GM21529 (cell line): ENCODE measurements around the gene ADAMTS2.

Source experiments
- ATAC-seq: cut with Tn5 transposase; IDR thresholded peaks from one replicate; pipeline ENCODE4 v1.9.1; 2021; ENCODE audit not compliant: unreplicated experiment

The ADAMTS2 gene

DNA sequence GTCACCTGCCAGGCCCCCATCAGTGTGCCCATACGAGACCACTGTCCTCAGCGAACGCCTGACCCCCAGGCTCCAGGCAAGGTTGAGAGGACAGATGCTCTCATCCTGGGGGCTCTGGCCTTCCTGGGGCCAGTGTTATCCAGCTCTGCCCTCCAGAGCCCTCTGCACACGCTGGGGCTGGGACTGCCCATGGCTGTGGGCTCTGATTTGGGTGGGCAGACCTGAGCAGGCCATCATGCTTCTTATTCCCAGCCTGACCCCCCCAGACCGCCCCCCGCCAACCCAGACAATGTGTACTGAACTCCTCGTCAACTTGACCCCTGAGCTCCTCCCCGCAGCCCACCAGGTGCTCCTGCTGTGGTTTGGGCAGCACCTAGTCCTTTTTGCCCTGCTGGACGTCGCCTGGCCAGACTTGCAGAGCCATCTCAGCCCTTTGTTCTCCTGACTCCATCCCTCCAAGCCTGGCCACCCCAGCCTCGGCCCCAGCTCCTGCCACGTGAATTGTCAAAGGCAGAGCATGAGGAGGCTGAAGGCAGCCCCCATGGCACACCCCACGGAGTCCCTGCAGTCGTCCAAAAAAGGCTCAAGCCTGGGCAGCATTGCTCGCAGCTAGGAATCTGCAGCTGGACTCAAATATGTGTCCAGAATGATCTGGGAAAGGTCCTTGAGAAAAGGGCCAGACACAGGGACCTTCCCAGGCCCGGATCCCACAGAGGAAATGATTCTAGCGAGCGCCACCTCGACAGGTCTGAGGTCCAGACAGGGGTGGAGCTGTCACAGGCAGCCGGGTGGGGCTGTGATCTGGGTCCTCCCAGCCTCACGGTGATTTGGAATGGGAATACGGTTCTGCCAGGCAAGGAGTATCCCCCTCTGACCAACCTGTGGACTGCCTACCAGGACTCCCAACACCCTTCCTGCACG is 87.0 kb downstream of the ADAMTS2 start:
- ATAC-seq: no peak

DNA sequence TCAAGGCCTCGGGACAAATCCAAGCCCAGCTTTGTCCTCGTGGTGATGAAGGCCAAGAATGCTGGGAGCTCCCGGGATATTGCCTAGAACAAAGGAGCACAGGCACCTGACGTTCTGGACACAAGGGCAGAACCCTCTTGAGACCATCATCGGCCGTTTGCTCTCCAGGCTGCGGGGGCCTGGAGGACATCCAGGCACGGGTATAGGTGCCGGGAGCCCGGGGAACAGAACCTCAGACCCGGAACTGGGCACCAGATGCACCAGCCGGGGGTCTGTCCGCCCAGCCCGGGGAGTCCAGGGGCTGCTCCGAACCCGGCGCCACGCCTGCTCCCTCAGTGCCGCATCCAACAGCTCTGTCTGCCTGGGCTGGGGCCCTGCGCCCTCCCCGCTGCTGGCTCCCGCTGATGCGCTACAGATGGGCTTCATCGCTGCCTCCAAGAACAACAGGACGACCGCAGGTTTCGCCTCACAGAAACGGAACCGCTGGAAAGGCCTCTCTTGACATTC is 88.0 kb downstream of the ADAMTS2 start:
- no peak for ATAC-seq

DNA sequence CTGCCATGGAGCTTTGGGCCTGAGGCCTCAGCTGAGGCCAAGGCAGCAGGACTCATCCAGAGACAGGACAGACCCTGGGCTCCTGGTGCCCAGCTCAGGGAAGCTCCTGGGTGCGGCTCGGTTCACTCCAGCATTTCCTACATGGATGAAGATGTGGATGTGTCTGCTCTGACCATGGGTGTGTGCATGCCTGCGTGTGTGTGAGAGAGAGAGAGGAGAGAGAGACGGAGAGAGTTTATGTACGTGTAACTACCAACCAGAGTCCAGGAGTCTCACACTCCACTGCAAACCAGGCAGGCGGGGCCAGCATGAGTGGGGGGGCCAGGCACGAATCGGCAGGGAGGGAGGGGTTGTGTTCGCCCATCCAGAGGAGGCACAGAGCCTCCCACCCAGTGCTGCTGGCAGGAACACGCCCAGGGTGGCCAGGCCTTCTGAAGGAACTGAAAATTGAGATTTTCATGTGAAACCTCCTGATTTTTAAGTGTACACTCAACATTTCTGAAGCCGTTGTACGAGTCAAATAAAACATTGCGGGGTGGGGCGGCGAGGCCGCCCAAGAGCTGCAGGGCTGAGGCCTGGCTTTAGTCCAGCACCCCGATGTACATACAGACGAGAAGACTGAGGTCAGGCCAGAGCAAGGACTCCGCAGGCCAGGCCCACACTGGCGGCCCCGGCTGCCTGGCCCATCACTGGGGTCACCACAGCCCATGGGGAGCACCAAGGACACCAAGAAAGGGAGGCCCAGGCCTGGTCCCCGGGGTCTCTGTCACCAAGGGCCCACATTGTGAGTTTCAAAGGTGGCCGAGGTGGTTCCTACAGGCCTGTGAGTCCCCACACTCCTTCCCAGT is 88.7 kb downstream of the ADAMTS2 start:
- no peak for ATAC-seq

DNA sequence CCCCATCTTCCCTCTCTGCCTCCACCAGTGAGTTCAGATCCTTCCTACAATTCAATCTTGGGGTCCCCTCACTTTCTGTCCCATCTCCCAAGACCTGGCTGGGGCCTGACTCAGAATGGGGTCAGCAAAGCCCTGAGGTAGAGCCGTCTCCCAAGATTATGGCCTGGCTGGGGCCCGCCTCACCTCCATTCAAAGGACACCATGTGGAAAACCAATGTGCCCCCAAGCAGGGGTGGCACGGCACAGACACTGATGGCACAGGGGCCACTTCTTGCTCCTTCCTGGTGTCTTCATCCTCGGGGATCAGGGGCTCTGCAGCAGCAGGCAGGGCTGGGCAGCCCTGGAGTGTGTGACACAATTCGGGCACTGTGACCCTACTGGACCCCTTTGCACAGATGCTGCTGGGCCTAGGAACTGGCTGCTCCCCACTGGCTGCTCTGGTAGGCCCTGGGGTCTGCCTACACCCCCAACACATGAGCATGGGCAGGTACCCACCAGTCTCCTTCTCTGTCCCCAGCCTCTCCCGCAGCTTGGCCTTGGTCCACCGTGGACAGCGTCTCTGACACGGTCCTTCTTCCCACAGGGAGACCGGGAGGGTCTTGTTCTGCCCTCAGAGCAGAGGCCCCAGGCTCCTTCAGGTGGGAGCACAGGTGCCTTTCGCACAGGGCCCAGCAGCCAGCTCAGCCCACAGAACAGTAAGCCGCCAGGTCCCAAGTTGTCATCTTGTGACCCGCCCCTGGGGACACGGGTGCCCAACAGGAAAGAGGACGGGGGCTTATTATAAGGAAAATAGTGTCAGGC is 89.5 kb downstream of the ADAMTS2 start:
- ATAC-seq: no peak

DNA sequence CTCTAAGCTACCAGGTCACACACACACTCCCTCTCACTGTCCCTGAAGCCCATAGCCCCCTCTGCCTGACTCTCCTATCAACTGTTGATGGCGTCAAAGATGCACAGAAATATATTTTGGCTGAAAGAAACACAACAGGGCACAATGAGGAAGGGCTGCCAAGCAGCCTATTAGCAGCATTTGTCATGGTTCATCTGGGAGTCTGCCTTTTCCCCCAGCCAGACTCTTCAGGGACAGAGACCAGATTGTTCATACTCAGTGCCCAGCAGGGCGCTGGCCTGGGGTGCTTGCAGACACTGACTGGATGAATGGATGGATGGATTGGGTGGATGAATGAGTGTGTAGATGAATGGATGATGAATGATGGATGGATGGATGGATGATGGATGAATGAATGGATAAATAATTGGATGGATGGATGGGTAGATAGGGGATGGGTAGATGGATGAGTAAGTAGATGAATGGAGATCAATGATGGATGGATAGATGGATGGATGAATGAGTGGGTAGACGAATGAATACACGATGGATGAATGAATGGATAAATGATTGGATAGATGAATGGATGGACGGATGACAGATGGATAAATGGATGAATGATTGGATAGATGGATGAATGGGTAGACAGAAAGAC is 90.5 kb downstream of the ADAMTS2 start:
- ATAC-seq: no peak

DNA sequence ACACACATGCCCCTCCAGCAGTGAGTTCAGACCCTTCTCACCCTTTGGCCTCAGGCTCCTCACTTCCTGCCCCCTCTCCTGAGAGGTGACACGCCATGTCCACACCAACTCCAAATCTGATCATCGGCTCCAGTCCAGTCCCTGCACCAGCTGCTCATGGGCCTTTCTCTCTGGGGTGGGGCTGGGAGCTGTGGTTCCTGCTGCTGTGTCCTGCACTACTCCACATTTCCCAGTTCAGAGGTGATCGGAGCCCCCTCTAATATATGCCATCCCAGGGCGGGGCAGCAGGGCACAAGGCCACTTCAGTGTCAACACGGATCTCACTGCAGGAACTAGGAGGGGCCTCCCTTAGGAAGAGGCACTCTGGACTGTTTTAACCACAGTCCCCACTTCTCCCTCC is 91.5 kb downstream of the ADAMTS2 start:
- no peak for ATAC-seq

DNA sequence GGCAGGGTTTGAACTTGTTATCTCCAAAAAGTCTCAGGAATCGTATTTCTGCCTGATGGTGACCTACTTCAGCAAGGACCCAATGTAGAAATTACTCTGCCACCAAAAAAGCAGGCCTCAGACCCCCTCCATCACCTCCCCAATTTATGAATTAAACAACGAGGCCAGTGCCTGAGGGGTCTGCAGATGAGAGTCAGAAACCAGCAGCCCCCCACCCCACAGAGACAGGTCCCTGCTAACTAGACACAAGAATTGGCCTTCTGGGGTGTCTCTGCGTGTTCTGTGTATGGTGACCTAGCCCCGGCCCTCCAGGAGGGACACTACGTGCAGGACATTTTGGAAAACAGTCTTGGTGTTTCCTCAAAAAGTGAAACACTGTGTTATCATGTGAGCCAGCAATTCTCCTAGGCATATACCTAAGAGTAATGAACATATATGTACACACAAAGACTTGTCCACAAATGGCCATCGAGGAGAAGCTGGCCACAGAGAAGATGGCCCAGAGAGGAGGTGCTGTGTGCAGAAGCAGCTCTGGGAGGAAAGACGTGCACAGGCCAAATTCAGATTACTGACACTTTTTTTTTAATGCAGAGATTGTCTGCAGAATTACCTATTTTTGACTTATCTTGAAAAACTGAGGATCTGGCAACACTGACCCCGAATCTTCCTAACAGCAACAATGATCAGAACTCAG is 93.8 kb downstream of the ADAMTS2 start:
- ATAC-seq: no peak

DNA sequence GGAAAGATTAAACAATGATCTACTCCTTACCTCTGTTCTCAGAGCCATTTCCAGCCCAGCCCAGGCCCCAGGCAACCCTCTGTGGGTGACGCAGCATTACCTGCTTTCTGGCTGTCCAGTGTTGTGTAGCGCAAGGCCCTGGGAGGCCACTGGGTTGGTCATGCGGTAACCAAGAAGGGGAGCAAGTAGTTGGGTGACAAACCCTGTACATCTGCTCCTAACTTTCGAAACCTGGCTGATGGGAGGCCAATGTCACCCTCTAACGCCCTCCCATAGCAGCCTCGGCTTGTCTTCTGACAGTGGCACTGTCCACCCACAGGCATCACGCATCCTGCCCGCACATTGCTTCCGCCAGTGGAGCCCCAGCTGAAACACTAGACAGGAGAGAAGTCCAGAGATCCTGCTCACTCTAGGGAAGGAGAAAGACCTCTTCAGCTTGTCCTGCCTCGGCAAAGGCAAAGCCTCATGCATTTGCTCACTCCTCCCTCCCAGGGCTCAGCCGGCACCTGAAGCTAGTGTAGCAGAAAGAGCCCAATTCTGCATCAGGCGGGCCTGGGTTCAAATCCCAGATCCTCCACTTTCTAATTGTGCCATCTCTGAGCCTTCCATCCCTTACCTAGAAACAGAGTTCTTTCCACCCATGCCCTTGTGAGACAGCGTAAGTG is 94.6 kb downstream of the ADAMTS2 start:
- ATAC-seq: no peak

DNA sequence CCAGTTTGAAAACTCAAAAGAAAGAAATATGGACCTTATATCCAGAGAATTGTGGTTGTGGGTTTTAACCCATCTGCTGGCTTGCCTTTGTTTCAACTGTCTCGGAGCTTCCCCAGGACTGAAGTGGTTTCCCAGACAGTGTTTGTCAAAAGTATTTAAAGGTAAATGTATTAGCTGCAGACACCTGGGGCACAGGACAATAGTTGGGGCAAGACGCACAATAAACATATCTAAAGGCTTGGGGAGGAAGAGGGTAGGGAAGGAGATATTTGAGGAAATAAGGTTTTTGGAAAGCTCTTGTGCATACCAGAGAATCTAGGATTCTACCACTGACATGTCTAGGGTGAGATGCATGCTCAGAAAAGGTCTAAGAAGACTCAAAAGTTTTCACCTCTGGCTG is 99.0 kb downstream of the ADAMTS2 start:
- ATAC-seq: no peak

DNA sequence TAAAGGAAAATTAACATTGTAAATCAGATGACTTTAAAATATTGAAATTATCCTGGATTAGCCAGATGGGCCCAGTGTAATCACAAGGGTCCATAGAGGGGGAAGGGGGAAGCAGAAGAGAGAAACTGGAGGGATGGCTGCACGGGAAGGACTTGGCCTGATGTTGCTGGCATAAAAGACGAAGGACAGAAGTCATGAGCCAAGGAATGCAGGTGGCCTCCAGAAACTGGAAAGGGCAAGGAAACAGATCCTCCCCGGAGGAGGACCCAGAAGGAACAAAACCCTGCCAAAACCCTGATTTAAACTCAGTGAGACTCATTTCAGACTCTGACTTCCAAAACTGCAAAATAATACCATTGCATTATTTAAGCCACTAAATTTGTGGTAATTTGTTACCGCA is 100.2 kb downstream of the ADAMTS2 start:
- ATAC-seq: no peak

DNA sequence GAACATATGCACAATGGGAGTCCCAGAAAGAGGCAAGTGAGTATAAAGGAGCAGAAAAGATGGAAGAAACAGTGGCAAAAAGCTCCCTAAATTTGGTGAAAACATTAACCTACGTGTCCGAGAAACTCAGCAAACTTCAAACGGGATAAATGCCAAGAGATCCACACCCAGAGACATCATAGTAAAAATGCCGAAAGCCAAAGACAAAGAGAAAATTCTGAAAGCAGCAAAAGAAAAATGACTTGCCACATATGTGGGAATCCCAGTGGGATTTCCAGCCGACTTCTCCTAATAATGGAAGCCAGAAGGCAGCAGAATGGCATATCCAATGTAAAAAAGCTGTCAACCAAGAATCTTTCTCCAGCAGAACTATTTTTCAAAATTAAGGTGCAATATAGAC is 101.2 kb downstream of the ADAMTS2 start:
- ATAC-seq: no peak

DNA sequence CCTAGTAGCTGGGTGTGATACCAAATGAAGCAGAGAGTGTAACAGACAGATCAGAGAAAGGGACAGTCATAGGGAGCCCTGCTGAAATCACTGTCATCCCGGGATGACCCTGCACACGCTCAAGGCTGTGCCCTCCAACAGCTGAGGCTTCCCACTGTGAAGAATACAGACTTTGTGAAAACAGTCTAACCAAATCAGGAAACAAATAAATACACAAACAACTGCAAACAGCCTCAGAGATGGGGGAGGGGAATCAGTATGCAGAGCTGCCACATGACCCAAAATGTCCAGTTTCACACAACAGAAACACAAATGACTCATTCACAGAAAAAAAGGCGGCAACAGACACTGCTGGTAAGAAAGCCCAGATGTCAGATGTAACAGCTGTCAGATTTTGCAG is 101.9 kb downstream of the ADAMTS2 start:
- no peak for ATAC-seq

DNA sequence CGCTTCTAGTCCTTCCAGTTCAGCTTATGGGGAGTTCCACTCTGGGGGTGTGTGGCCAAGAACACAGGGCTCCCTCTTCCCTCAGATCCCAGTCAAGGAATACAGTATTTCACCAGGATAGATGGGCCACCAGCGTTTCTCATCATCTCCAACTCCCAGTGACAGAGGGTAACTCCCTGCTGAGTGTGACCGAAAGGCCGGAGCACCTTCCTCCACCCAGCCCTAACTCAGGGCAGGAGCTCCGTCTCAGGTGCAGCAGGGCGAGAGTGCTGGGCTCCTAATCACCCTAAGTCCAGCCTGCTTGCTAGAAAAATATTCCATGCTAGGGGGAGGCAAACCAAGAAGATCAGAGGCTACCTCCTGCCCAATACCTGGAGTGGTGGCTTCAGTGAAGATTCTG is 102.6 kb downstream of the ADAMTS2 start:
- ATAC-seq: no peak

DNA sequence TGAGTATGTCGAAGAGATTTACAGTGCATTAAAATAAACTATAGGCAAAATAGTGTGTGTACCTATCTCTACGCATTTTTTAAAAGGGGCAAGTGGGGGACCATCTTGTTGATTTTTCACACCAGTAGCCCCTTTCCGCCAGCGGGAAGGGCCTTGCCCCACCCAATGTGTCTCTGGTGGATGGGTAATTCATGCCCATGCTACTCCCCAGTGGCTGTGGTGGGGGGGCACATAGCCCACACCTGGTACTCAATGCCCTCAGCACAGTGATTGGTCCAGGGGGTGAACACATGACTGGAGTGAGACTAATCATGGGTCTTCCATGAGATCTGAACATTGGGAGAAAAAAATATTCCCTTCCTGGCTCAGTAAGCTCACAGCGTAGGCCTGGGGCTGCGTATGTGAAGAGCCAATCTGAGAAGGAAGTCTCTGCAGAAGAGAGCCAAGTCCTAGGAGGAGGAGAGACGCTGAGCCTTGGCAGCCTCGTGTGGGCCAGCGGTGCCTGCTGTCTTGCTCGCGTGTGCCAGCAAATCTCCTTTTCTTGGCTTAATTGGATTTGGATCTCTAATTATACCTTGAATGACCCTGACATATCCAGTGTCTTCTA is 103.4 kb downstream of the ADAMTS2 start:
- no peak for ATAC-seq

DNA sequence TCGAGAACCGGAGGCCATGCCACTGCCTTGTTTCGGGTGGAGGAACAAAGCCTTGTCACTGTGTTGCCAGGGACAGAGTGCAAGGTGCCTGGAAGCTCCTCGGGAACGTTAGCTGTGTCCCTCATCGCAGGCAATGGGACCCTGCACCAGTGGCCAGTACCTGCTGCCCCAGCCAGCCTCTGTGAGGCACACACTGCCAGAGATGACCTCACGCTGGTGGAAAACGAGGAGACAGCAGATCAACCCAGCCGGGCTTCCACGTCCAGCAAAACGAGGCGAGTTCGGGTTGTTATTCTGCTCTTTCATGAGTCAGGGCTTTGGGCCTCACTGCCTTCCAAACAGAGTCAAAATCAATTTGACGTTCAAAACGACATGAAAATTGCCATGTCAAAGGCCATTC is 104.1 kb downstream of the ADAMTS2 start:
- no peak for ATAC-seq

DNA sequence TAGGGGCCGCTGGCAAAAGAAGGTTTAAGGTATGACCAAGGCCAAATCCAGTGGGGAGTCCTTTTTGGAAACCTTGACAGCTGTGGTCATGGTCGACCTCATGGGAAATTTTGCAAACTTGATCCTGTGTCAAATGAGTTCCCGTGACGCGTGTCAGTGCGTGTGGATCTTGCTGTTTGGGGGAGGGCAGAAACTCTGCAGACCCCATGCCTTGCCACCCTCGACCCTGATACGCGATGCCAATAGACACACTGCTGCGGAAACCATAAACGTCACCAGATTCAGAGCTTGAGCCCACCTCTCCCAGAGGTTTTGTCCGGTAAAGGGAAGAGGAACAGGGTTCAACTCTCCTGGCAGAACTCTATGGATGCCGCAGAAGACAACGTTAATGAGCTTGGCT is 104.7 kb downstream of the ADAMTS2 start:
- no peak for ATAC-seq

DNA sequence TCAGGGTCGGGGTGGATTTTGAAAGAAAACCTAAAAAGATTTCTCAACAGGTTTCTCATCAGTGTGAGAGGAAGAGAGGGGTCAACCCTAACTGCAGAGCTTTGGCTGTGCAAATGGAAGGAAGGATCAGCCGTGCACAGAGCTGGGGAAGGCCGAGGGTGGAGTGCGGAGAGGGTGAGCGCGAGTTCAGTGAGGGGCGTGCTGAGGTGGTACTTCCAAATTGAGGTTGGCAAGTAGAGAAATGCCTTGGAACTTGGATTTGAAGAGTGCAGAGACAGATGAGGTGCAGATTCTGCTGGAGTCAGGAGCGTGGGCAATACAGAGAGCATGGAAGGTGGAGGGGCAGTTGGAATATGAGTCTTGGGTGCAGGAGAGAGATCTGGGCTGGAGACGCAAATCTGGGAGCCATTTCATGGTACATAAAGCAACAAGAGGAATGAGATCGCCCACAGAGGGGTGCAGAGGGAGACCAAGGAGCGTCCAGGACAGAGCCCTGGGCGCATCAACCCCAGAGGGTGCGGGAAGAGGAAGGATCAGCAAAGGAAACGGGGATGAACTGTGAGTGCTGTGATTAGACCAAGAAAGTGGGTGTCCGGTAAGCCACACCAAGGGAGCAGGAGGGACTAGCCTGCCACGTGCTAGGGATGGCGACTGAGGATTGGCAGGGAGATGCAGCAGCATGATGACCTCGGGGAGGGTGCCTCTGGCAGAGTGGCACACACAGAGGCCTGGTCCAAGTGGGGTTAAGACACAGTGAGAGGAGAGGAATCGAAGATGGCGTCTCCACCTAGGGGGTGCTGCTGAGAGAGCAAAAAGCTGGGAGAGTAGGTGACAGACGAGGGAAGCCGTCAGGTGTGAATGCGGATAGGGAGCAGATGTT is 105.8 kb downstream of the ADAMTS2 start:
- ATAC-seq: no peak

DNA sequence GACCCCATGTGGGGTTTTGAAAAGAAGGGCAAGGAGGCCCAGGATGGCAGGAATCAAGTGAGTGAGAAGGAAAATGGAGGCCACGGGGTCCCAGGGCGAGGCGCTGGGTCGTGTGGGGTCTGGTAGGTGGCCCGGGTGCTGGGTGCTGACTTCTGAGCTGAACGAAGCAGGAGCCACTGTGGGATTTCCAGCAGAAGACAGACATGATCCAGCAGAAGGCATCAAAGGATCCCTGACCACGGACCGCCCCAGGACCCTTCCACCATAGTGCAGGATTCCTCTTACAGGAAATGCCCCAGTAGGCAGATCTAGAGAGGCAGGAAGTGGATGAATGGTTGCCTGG is 106.7 kb downstream of the ADAMTS2 start:
- ATAC-seq: no peak
